NCI-H524 treated with DMSO at 0.1 percent for 48 hours (cell line): ENCODE results near the gene ZNF600.
"Not testable (repeated sequence)": the region's sequence is repeated elsewhere in the genome, so short reads cannot be mapped to it uniquely, and the experiment has no call there.

Experiments used
- DNase-seq: peaks from one replicate; lab custom pipeline; 2025; lab: John Stamatoyannopoulos, UW

Gene ZNF600

GRCh38 chr19:52741951-52742485, 44.6 kb downstream of the ZNF600 start:
- DNase-seq = no peak

GRCh38 chr19:52741371-52741770, 45.2 kb downstream of the ZNF600 start:
- DNase-seq = not testable (repeated sequence)

- no peak for DNase-seq
Observed at GRCh38 chr19:52739576-52739975, 47.0 kb downstream of the ZNF600 start.

- no peak for DNase-seq
Observed at GRCh38 chr19:52735734-52736133, 50.9 kb downstream of the ZNF600 start.

- peak; percentile 42 for DNase-seq
Observed at GRCh38 chr19:52734893-52735661, 51.5 kb downstream of the ZNF600 start, which contains the start of gene ZNF611. Gene ZNF611 (minus strand): TSS chr19:52735044. CDS start chr19:52715894, 19,150 bp downstream.

GRCh38 chr19:52734331-52734892, 52.2 kb downstream of the ZNF600 start:
- no peak for DNase-seq

GRCh38 chr19:52726051-52726450, 60.5 kb downstream of the ZNF600 start:
- DNase-seq = not testable (repeated sequence)

GRCh38 chr19:52725528-52725961, 61.0 kb downstream of the ZNF600 start:
- no peak for DNase-seq

GRCh38 chr19:52724701-52725514, 61.7 kb downstream of the ZNF600 start:
- no peak for DNase-seq

- DNase-seq = not testable (repeated sequence)
Observed at GRCh38 chr19:52723907-52724598, 62.5 kb downstream of the ZNF600 start.

- no peak for DNase-seq
Observed at GRCh38 chr19:52722062-52723003, 64.3 kb downstream of the ZNF600 start.

GRCh38 chr19:52720541-52720940, 66.0 kb downstream of the ZNF600 start:
- not testable (repeated sequence) for DNase-seq

GRCh38 chr19:52716522-52716921, 70.1 kb downstream of the ZNF600 start:
- no peak for DNase-seq

- DNase-seq = not testable (repeated sequence)
Observed at GRCh38 chr19:52715902-52716301, 70.7 kb downstream of the ZNF600 start.

- DNase-seq = not testable (repeated sequence)
Observed at GRCh38 chr19:52715330-52715729, 71.3 kb downstream of the ZNF600 start.
